HEK293T (cell line): ENCODE measurements around the gene C8B.

Experiments
- CTCF ChIA-PET: fragments of 350-600 bp; formaldehyde crosslinking; extraction: SDS; loops from one replicate; lab custom pipeline; 2021; ENCODE audit warnings: antibody characterized with exemption, inconsistent platforms; lab: Yijun Ruan, JAX
- POLR2A ChIA-PET: fragments of 350-600 bp; formaldehyde crosslinking; extraction: SDS; loops from one replicate; lab custom pipeline; 2020; ENCODE audit warnings: antibody characterized with exemption, inconsistent platforms; lab: Yijun Ruan, JAX
- DNase-seq: peaks from one replicate; pipeline ENCODE4 v3.0.0; 2012; ENCODE audit warnings: mixed read lengths; ENCODE audit errors: extremely low spot score
- ARNT ChIP-seq: fragments of 450-650 bp; IDR thresholded peaks from 2 replicates; pipeline ENCODE4 v1.6.1; 2017; ENCODE audit warnings: mild to moderate bottlenecking
- BHLHE40 ChIP-seq: fragments of 450-650 bp; IDR thresholded peaks from 2 replicates; pipeline ENCODE4 v1.6.1; 2016; ENCODE audit warnings: mild to moderate bottlenecking, moderate library complexity, borderline replicate concordance
- CTBP1 ChIP-seq: fragments of 450-650 bp; IDR thresholded peaks from 2 replicates; pipeline ENCODE4 v1.6.1; 2016; ENCODE audit warnings: borderline replicate concordance
- ELF4 ChIP-seq: fragments of 450-650 bp; IDR thresholded peaks from 2 replicates; pipeline ENCODE4 v1.6.1; 2017; ENCODE audit warnings: antibody characterized with exemption
- FOXA1 ChIP-seq: fragments of 450-650 bp; IDR thresholded peaks from 2 replicates; pipeline ENCODE4 v1.6.1; 2016; ENCODE audit warnings: mild to moderate bottlenecking
- FOXK2 ChIP-seq: fragments of 450-650 bp; IDR thresholded peaks from 2 replicates; pipeline ENCODE4 v1.6.1; 2016; ENCODE audit warnings: mild to moderate bottlenecking
- FOXM1 ChIP-seq: fragments of 450-650 bp; IDR thresholded peaks from 2 replicates; pipeline ENCODE4 v1.6.1; 2017; ENCODE audit warnings: mild to moderate bottlenecking, borderline replicate concordance
- HDGF ChIP-seq: fragments of 450-650 bp; IDR thresholded peaks from 2 replicates; pipeline ENCODE4 v1.6.1; 2017; ENCODE audit warnings: antibody characterized with exemption, borderline replicate concordance
- L3MBTL2 ChIP-seq: fragments of 450-650 bp; conservative IDR thresholded peaks from 2 replicates; pipeline ENCODE4 v1.6.1; 2016; ENCODE audit warnings: mild to moderate bottlenecking
- LEF1 ChIP-seq: fragments of 450-650 bp; IDR thresholded peaks from 2 replicates; pipeline ENCODE4 v1.6.1; 2017; ENCODE audit warnings: mild to moderate bottlenecking, borderline replicate concordance
- NFRKB ChIP-seq: fragments of 450-650 bp; IDR thresholded peaks from 2 replicates; pipeline ENCODE4 v1.6.1; 2016; ENCODE audit warnings: mild to moderate bottlenecking, moderate library complexity
- SP1 ChIP-seq: fragments of 450-650 bp; IDR thresholded peaks from 2 replicates; pipeline ENCODE4 v1.6.1; 2017
- SUZ12 ChIP-seq: fragments of 450-650 bp; IDR thresholded peaks from 2 replicates; pipeline ENCODE4 v1.6.1; 2016; ENCODE audit warnings: mild to moderate bottlenecking
- TARDBP ChIP-seq: fragments of 450-650 bp; IDR thresholded peaks from 2 replicates; pipeline ENCODE4 v1.6.1; 2016
- ZNF384 ChIP-seq: fragments of 450-650 bp; IDR thresholded peaks from 2 replicates; pipeline ENCODE4 v1.6.1; 2016
- TF ChIP-seq, protein P1 (sequence below): fragments of 450-650 bp; IDR thresholded peaks from 2 replicates; pipeline ENCODE4 v1.6.1; 2016

The C8B gene

DNA sequence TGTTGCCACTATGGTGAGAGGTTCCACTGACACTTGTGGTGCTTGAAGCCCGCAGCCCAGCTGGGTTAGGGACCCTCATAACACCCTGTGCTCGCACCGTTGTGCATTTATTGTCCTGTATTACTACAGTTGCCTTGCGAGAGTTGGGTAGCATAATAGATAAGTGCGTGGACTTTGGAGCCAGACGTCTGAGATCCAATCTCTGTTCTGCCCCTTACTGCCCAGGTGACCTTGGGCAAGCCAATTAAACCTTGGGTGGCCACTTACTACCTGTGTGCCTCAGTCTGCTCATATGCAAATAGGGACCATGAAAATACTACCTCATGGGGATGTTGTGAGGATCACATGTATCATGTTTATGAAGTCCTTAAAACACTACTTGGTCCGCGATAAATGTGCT is 13.3 kb downstream of the C8B start:
- no peak for DNase-seq
- POLR2A ChIA-PET, result no interaction called here
- TF ChIP-seq CTBP1 (no peak), FOXK2 (no peak)
- CTCF ChIA-PET, result no interaction called here

DNA sequence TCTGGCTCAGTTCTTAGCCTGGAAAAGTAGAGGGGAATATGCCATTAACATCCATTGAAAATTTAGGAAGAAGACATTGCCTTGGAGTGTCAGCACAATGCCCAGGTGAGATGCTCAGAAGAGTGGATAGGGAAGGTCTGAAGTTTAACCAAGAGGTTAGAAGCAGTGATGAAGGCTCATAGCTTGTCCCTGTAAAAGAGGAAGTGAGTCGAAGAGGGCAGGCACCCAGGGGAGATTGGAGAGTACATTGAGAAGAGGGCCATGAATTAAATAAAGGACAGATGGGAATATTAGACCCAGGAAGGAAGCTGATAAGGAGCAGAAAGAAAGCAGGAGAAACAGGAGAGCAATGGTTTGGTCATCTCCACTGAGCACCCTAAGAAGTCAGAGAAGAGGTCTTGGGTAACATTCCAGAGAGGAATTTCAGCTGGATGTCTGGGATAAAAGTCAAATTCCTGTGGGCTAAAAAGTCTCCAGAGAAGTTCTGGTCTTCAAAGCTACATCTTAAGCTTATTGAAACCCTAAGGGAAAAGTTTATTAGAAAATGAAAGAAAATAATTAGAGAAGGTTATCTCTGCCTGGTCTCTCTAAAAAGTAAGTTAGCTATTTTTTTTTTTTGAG is 17.3 kb downstream of the C8B start:
- DNase-seq, result no peak
- CTCF ChIA-PET, result no interaction called here
- no peak for TF ChIP-seq SUZ12
- TF ChIP-seq, protein P1, sequence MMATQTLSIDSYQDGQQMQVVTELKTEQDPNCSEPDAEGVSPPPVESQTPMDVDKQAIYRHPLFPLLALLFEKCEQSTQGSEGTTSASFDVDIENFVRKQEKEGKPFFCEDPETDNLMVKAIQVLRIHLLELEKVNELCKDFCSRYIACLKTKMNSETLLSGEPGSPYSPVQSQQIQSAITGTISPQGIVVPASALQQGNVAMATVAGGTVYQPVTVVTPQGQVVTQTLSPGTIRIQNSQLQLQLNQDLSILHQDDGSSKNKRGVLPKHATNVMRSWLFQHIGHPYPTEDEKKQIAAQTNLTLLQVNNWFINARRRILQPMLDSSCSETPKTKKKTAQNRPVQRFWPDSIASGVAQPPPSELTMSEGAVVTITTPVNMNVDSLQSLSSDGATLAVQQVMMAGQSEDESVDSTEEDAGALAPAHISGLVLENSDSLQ, result no peak
- no peak for TF ChIP-seq LEF1
- no peak for TF ChIP-seq BHLHE40
- no peak for TF ChIP-seq HDGF
- TF ChIP-seq FOXK2, result no peak
- no peak for TF ChIP-seq ARNT
- TF ChIP-seq NFRKB, result no peak
- no peak for TF ChIP-seq ZNF384
- no peak for TF ChIP-seq FOXM1
- no peak for TF ChIP-seq ELF4
- TF ChIP-seq CTBP1, result no peak
- no peak for TF ChIP-seq FOXA1
- TF ChIP-seq L3MBTL2, result no peak
- TF ChIP-seq TARDBP, result no peak
- no peak for TF ChIP-seq SP1
- POLR2A ChIA-PET, result no interaction called here

DNA sequence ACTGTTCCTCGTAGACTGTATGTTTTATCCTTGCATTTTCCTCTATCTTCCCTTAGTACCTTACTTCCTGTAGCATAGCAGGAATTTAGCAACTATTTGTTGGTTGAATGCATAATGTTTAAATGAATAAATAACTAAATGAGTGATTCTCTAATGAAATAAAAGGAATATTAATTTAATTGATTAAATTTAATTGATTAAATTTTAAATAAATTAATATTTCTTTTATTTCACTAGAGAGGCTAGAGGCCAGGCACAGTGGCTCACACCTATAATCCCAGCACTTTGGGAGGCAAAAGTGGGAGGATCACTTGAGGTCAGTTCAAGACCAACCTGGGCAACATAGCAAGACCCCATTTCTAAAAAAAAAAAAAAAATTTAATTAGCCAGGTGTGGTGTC is 25.8 kb downstream of the C8B start:
- ChIA-PET POLR2A (no interaction called here), CTCF (no interaction called here)
- DNase-seq, result no peak
- TF ChIP-seq HDGF, result no peak

DNA sequence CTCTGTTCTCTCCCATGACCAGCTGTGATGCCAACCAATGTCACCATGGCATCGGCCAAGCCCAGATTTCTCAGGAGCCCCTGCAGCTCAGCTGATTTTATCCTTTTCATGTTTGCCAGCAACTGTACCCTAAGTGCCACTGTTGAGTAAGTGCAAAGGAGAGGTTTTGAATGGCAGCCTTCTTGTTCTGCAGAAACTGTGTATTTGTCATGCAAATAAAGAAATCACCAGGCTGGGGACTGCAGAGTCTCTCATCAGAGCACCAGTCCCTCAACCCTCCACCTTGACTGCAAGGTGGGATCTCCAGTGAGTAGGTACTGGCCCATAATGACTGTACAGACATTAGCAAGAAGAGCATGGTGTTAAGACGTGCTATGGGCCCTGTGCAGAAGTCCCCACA is 26.6 kb downstream of the C8B start:
- ChIA-PET CTCF (no interaction called here), POLR2A (no interaction called here)
- TF ChIP-seq CTBP1 (no peak), SUZ12 (no peak), FOXK2 (no peak), BHLHE40 (no peak), L3MBTL2 (no peak), SP1 (no peak), ZNF384 (no peak), NFRKB (no peak), ARNT (no peak), FOXM1 (no peak), FOXA1 (no peak), HDGF (no peak), TARDBP (no peak), ELF4 (no peak), LEF1 (no peak)
- TF ChIP-seq, protein P1, result no peak
- no peak for DNase-seq

DNA sequence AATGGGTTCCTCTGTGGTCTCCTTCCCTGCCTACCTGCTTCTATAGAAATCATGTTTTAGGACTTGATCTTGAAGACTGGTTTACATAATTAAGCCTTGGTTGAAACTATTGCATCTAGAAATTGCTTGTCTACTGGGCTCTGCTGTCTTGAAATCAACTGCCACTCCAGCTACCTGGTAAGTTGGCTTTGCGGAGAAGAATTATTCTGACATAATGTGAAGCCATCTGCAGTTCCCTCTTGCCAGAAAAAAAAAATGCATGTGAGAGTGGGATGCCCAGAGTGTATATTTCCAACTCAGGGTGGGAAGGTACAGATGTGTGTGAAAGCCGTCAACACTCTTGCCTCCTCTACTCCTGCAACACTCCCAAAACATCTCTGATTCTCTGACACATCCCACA is 27.2 kb downstream of the C8B start:
- TF ChIP-seq SP1 (no peak), HDGF (no peak), L3MBTL2 (no peak), SUZ12 (no peak), FOXA1 (no peak), BHLHE40 (no peak)
- ChIA-PET CTCF (no interaction called here), POLR2A (no interaction called here)
- DNase-seq, result no peak

DNA sequence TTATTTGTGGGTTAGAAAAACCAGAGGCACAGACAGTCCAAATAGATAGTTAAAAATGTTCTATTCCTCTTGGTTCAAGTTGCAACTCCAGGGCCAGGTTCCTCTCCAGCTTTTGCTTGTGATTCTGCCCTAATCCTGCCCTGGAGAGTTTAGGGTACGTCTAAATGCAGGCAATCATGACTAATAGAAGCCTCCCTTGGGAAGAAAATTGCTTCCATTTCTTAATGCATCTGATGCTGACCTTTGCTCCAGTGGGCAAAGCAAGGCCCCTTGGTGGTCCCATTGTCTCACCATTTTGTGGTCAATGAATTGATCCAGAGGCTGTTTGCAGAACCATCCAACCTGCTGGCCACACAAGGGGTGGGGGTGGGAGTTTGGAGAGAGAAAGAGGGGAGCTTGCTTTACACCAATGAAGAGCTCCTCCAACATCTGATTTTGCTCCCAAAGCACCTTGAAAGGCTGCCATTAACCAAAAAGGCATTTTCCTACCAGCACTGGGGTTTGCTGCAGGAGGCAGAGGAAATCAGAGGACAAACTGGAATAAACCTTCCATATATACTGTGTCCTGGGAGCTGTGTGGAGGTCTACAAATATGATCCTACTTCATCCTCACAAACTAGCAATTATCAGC is 31.3 kb downstream of the C8B start:
- TF ChIP-seq FOXM1, result no peak
- TF ChIP-seq L3MBTL2, result no peak
- TF ChIP-seq ARNT, result no peak
- no peak for TF ChIP-seq HDGF
- TF ChIP-seq SUZ12, result no peak
- DNase-seq, result no peak
- ChIA-PET POLR2A (no interaction called here), CTCF (no interaction called here)

DNA sequence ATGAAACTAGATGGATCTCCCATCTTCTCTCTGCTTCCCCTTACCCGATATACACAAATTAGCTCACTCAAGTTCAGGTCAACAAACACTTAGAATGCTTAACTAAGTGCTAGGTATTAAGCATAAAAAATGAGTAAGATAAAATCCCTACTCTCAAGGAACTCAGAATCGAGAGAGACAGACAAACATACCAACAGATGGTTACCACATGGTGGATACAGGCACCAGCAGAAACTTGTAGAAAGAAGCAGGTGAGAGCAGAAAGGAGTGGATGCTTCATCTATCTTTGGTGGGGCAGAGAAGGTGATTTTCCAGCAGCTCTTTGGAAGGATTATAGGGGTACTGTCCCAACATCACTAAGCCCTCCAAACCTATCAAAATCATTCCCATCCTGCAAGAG is 32.2 kb downstream of the C8B start:
- TF ChIP-seq, protein P1, result no peak
- TF ChIP-seq LEF1 (no peak), BHLHE40 (no peak), SP1 (no peak), FOXA1 (no peak), TARDBP (no peak), NFRKB (no peak), FOXK2 (no peak), FOXM1 (no peak), ELF4 (no peak), SUZ12 (no peak)
- no peak for DNase-seq
- CTCF ChIA-PET, result interaction anchor here (0.6 kb wide), 2 partner anchors 9 to 10 kb away, joined by 3 read pairs; no protein-coding TSS in a partner anchor
- POLR2A ChIA-PET, result no interaction called here
